Measurements from ENCODE around the gene ZNF727. TPM values are rescaled to one million over a fixed set of nuclear protein-coding genes. Genes with fewer than 3 reads are reported as not detected.
"Not testable (repeated sequence)": the region's sequence is repeated elsewhere in the genome, so short reads cannot be mapped to it uniquely, and the experiment has no call there.

ZNF727 gene
- total and polyA plus RNA-seq, 2 experiments from 2014 or later: not detected

DNA sequence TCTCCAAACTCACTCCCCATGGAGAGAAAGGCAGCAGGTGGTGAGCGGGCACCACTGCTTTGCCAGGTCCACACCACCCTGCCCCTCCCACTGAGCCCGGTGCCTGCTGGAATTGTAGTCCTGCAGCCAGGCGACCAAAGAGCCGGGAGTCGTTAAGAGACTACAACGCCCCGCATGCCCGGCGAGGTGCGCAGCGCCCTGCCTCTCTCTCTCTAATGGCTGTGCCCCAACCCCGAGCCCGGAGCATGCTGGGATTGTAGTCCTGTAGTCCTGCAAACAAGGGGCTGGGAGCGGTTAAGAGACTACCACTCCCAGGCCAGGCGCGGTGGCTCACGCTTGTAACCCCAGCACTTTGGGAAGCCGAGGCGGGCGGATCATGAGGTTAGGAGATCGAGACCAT lies 8.1 kb upstream of the ZNF727 start:
- no peaks in the 10 kb centered on the region for H4K20me1 ChIP-seq (ENCODE audit: insufficient read depth, poor library complexity, severe bottlenecking)
- WGBS (ENCODE audit: low lambda C conversion rate, missing lambda C conversion rate): 96% methylated on average over 20 of the region's 21 CpGs
- no peaks in the 10 kb centered on the region for H3K79me2 ChIP-seq
- DNase-seq (ENCODE audit: low spot score): no peak
- no peak overlapping the region for H2AFZ ChIP-seq
- H3K4me1 ChIP-seq (ENCODE audit: insufficient read depth): no peaks in the 10 kb centered on the region
- H3K27ac ChIP-seq: no peak overlapping the region
- no peak overlapping the region for H3K4me3 ChIP-seq
- no peaks in the 10 kb centered on the region for H3K9me2 ChIP-seq (replicated peaks; ENCODE audit: insufficient read depth)
- H3K4me2 ChIP-seq: no peak overlapping the region
- no peaks in the 10 kb centered on the region for H3K9me3 ChIP-seq (ENCODE audit: low read depth)
- TF ChIP-seq, protein P1, sequence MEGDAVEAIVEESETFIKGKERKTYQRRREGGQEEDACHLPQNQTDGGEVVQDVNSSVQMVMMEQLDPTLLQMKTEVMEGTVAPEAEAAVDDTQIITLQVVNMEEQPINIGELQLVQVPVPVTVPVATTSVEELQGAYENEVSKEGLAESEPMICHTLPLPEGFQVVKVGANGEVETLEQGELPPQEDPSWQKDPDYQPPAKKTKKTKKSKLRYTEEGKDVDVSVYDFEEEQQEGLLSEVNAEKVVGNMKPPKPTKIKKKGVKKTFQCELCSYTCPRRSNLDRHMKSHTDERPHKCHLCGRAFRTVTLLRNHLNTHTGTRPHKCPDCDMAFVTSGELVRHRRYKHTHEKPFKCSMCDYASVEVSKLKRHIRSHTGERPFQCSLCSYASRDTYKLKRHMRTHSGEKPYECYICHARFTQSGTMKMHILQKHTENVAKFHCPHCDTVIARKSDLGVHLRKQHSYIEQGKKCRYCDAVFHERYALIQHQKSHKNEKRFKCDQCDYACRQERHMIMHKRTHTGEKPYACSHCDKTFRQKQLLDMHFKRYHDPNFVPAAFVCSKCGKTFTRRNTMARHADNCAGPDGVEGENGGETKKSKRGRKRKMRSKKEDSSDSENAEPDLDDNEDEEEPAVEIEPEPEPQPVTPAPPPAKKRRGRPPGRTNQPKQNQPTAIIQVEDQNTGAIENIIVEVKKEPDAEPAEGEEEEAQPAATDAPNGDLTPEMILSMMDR (IDR thresholded peaks at IDR 0.05; ENCODE audit: poor library complexity): no peak
- TF ChIP-seq EZH2 (IDR thresholded peaks at IDR 0.05; ENCODE audit: borderline replicate concordance) (no peak), EZH2phosphoT487 (IDR thresholded peaks at IDR 0.05; ENCODE audit: low read depth, severe bottlenecking, unreplicated experiment) (no peak)
- H3K27me3 ChIP-seq: no peaks in the 10 kb centered on the region
- H3K36me3 ChIP-seq (replicated peaks; ENCODE audit: insufficient read depth, low read depth): no peaks in the 10 kb centered on the region

DNA sequence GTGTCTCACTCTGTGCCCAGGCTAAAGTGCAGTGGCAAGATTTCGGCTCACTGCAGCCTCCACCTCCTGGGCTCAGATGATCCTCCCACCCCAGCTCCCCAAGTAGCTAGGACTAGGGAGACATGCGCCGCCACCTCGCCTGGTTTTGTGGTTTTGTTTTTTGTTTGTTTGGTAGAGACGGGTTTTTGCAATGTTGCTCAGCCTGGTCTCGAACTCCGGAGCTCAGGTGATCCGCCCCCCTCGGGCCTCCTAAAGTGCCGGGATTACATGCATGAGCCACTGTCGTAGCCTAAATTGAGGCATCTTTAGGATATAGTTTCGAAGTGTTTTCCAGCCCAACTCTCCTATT lies 781 bp downstream of the ZNF727 start:
- no peaks in the 10 kb centered on the region for H4K20me1 ChIP-seq (ENCODE audit: insufficient read depth, poor library complexity, severe bottlenecking)
- H3K36me3 ChIP-seq (replicated peaks; ENCODE audit: insufficient read depth, low read depth): no peaks in the 10 kb centered on the region
- 85% methylated on average over 12 of the region's 12 CpGs for WGBS (ENCODE audit: low lambda C conversion rate, missing lambda C conversion rate)
- H3K27ac ChIP-seq: no peak overlapping the region
- no peak overlapping the region for H3K4me2 ChIP-seq
- no peak overlapping the region for H3K4me3 ChIP-seq
- no peaks in the 10 kb centered on the region for H3K79me2 ChIP-seq
- no peak overlapping the region for H2AFZ ChIP-seq
- no peaks in the 10 kb centered on the region for H3K9me2 ChIP-seq (replicated peaks; ENCODE audit: insufficient read depth)
- H3K4me1 ChIP-seq (ENCODE audit: insufficient read depth): no peaks in the 10 kb centered on the region
- TF ChIP-seq, protein P1 (IDR thresholded peaks at IDR 0.05; ENCODE audit: poor library complexity): no peak
- TF ChIP-seq EZH2 (IDR thresholded peaks at IDR 0.05; ENCODE audit: borderline replicate concordance): no peak
- no peak for TF ChIP-seq EZH2phosphoT487 (IDR thresholded peaks at IDR 0.05; ENCODE audit: low read depth, severe bottlenecking, unreplicated experiment)
- no peaks in the 10 kb centered on the region for H3K9me3 ChIP-seq (ENCODE audit: low read depth)
- DNase-seq (ENCODE audit: low spot score): no peak
- H3K27me3 ChIP-seq: no peaks in the 10 kb centered on the region

DNA sequence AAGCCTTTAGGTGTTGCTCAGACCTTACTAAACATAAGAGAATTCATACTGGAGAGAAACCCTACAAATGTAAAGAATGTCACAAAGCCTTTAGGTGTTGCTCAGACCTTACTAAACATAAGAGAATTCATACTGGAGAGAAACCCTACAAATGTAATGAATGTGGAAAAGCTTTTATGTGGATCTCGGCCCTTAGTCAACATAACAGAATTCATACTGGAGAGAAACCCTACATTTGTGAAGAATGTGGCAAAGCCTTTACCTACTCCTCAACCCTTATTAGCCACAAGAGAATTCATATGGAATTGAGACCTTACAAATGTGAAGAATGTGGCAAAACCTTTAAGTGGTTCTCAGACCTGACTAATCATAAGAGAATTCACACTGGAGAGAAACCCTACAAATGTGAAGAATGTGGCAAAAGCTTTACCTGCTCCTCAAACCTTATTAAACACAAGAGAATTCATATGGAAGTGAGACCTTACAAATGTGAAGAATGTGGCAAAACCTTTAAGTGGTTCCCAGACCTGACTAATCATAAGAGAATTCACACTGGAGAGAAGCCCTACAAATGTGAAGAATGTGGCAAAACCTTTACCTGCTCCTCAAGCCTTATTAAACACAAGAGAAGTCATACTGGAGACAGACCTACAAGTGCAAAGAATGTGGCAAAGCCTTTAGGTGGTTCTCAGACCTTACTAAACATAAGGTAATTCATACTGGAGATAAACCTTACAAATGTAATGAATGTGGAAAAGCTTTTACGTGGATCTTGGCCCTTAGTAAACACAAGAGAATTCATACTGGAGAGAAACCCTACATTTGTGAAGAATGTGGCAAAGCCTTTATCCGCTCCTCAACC lies 32.8 kb downstream of the ZNF727 start:
- not testable (repeated sequence) for H2AFZ ChIP-seq; H3K27me3 ChIP-seq; H3K36me3 ChIP-seq (replicated peaks; ENCODE audit: insufficient read depth, low read depth); H4K20me1 ChIP-seq (ENCODE audit: insufficient read depth, poor library complexity, severe bottlenecking); H3K9me2 ChIP-seq (replicated peaks; ENCODE audit: insufficient read depth); DNase-seq (ENCODE audit: low spot score); H3K79me2 ChIP-seq; H3K27ac ChIP-seq; H3K4me3 ChIP-seq; H3K4me1 ChIP-seq (ENCODE audit: insufficient read depth); H3K4me2 ChIP-seq
- peaks cover 11% of the 10 kb centered on the region for H3K9me3 ChIP-seq (ENCODE audit: low read depth)
- WGBS (ENCODE audit: low lambda C conversion rate, missing lambda C conversion rate): 71% methylated on average over 3 of the region's 3 CpGs

DNA sequence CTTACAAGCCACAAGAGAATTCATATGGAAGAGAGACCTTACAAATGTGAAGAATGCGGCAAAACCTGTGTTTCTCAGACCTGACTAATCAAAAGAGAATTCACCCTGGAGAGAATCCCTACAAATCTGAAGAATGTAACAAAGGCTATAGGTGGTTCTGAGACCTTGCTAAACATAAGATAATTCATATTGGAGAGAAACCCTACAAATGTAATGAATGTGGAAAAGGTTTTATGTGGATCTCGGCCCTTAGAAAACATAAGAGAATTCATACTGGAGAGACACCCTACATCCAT lies 33.4 kb downstream of the ZNF727 start:
- H2AFZ ChIP-seq: no peak overlapping the region

More for the DNA sequence above, 33.4 kb downstream of the ZNF727 start:
- no peak overlapping the region for H3K4me2 ChIP-seq
- 92% methylated on average over 2 of the region's 2 CpGs for whole genome bisulfite sequencing (ENCODE audit: low lambda C conversion rate, missing lambda C conversion rate)
- peaks cover 11% of the 10 kb centered on the region for H3K9me3 ChIP-seq (ENCODE audit: low read depth)
- no peaks in the 10 kb centered on the region for H4K20me1 ChIP-seq (ENCODE audit: insufficient read depth, poor library complexity, severe bottlenecking)
- H3K36me3 ChIP-seq (replicated peaks; ENCODE audit: insufficient read depth, low read depth): no peaks in the 10 kb centered on the region
- no peak overlapping the region for H3K27ac ChIP-seq
- DNase-seq (ENCODE audit: low spot score): no peak
- H3K27me3 ChIP-seq: no peaks in the 10 kb centered on the region
- H3K4me3 ChIP-seq: no peak overlapping the region
- TF ChIP-seq EZH2phosphoT487 (IDR thresholded peaks at IDR 0.05; ENCODE audit: low read depth, severe bottlenecking, unreplicated experiment) (no peak), EZH2 (IDR thresholded peaks at IDR 0.05; ENCODE audit: borderline replicate concordance) (no peak)
- TF ChIP-seq, protein P1 (IDR thresholded peaks at IDR 0.05; ENCODE audit: poor library complexity): no peak
- H3K4me1 ChIP-seq (ENCODE audit: insufficient read depth): no peaks in the 10 kb centered on the region
- H3K79me2 ChIP-seq: no peaks in the 10 kb centered on the region
- H3K9me2 ChIP-seq (replicated peaks; ENCODE audit: insufficient read depth): no peaks in the 10 kb centered on the region
